ENCODE results near the gene TEAD3. TPM values are rescaled to one million over a fixed set of nuclear protein-coding genes. Genes with fewer than 3 reads are reported as not detected.

The TEAD3 gene
- total RNA-seq, 1 experiment from 2014 or later, result 10.7 TPM

GRCh38 chr6:35543459-35544193 is 46.7 kb upstream of the TEAD3 start:
- H3K4me3 ChIP-seq (ENCODE audit: low read depth in 2 of 2, low read length in 2 of 2), result no peak overlapping the region
- no peaks in the 10 kb centered on the region for H3K4me1 ChIP-seq (ENCODE audit: control insufficient read depth, insufficient read depth, low read length)
- H3K27ac ChIP-seq (ENCODE audit: low read length), result no peak overlapping the region
- intact Hi-C loops (cut with micrococcal nuclease; ENCODE audit: unreplicated experiment) (no loop called here), in situ Hi-C loops (cut with HindIII; ENCODE audit: low pct_unique_long_range_greater_than_20kb, low sequenced_read_pairs) (no loop called here)
- BruUV-seq (replicated peaks), result no TSS peak
- no peaks in the 10 kb centered on the region for H3K27me3 ChIP-seq (ENCODE audit: control insufficient read depth, insufficient read depth, low read length)
- DNase-seq (ENCODE audit: low read depth, low spot score) (no peak), ATAC-seq (no peak)
- TF ChIP-seq POLR2AphosphoS5 (IDR thresholded peaks at IDR 0.05; ENCODE audit: low read depth, low read length), result no peak
- no peak for TF ChIP-seq TCF7L2 (IDR thresholded peaks at IDR 0.05; ENCODE audit: low read depth, low read length)
- TF ChIP-seq, protein P1, sequence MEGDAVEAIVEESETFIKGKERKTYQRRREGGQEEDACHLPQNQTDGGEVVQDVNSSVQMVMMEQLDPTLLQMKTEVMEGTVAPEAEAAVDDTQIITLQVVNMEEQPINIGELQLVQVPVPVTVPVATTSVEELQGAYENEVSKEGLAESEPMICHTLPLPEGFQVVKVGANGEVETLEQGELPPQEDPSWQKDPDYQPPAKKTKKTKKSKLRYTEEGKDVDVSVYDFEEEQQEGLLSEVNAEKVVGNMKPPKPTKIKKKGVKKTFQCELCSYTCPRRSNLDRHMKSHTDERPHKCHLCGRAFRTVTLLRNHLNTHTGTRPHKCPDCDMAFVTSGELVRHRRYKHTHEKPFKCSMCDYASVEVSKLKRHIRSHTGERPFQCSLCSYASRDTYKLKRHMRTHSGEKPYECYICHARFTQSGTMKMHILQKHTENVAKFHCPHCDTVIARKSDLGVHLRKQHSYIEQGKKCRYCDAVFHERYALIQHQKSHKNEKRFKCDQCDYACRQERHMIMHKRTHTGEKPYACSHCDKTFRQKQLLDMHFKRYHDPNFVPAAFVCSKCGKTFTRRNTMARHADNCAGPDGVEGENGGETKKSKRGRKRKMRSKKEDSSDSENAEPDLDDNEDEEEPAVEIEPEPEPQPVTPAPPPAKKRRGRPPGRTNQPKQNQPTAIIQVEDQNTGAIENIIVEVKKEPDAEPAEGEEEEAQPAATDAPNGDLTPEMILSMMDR (IDR thresholded peaks at IDR 0.05), result no peak
- no peak for TF ChIP-seq SIN3A (IDR thresholded peaks at IDR 0.05; ENCODE audit: borderline replicate concordance, insufficient read depth, low read depth, low read length)
- TF ChIP-seq REST (IDR thresholded peaks at IDR 0.05; ENCODE audit: insufficient read depth in 1 of 2, low read depth in 2 of 2, low read length in 1 of 2), result no peak
- CTCF ChIA-PET, result interaction anchor here (0.7 kb wide), 1 partner anchor 21 kb away, joined by 3 read pairs; no protein-coding TSS in a partner anchor
- POLR2A ChIA-PET, result interaction anchor here (0.6 kb wide), 1 partner anchor 467 kb away, joined by 8 read pairs; no protein-coding TSS in a partner anchor
- no peaks in the 10 kb centered on the region for H3K36me3 ChIP-seq (ENCODE audit: control insufficient read depth, insufficient read depth, low read length)
- no peaks in the 10 kb centered on the region for H3K9me3 ChIP-seq (ENCODE audit: control insufficient read depth, insufficient read depth, low read depth, low read length)

GRCh38 chr6:35541836-35542235 is 45.0 kb upstream of the TEAD3 start:
- POLR2A ChIA-PET, result interaction anchor here (0.6 kb wide), 1 partner anchor 210 kb away, joined by 6 read pairs; no protein-coding TSS in a partner anchor
- BruUV-seq (replicated peaks), result no TSS peak
- no peak overlapping the region for H3K27ac ChIP-seq (ENCODE audit: low read length)
- no peaks in the 10 kb centered on the region for H3K9me3 ChIP-seq (ENCODE audit: control insufficient read depth, insufficient read depth, low read depth, low read length)
- in situ Hi-C loops (cut with HindIII; ENCODE audit: low pct_unique_long_range_greater_than_20kb, low sequenced_read_pairs), result no loop called here
- no peaks in the 10 kb centered on the region for H3K4me1 ChIP-seq (ENCODE audit: control insufficient read depth, insufficient read depth, low read length)
- no peaks in the 10 kb centered on the region for H3K36me3 ChIP-seq (ENCODE audit: control insufficient read depth, insufficient read depth, low read length)
- H3K27me3 ChIP-seq (ENCODE audit: control insufficient read depth, insufficient read depth, low read length), result no peaks in the 10 kb centered on the region
- intact Hi-C loops (cut with micrococcal nuclease; ENCODE audit: unreplicated experiment), result no loop called here
- no peak overlapping the region for H3K4me3 ChIP-seq (ENCODE audit: low read depth in 2 of 2, low read length in 2 of 2)
- no peak for ATAC-seq
- DNase-seq (ENCODE audit: low read depth, low spot score), result no peak
- TF ChIP-seq, protein P1 (IDR thresholded peaks at IDR 0.05), result no peak
- no peak for TF ChIP-seq REST (IDR thresholded peaks at IDR 0.05; ENCODE audit: insufficient read depth in 1 of 2, low read depth in 2 of 2, low read length in 1 of 2)
- TF ChIP-seq POLR2AphosphoS5 (IDR thresholded peaks at IDR 0.05; ENCODE audit: low read depth, low read length), result no peak
- CTCF ChIA-PET, result interaction anchor here (0.6 kb wide), 1 partner anchor 195 kb away, joined by 4 read pairs; no protein-coding TSS in a partner anchor
